ENCODE data around the gene UVSSA. TPM values are rescaled to one million over a fixed set of nuclear protein-coding genes. Genes with fewer than 3 reads are reported as not detected.

Gene UVSSA
- total RNA-seq, 1 donor from 2014 or later = 4.0 TPM

- TF ChIP-seq, protein P1, sequence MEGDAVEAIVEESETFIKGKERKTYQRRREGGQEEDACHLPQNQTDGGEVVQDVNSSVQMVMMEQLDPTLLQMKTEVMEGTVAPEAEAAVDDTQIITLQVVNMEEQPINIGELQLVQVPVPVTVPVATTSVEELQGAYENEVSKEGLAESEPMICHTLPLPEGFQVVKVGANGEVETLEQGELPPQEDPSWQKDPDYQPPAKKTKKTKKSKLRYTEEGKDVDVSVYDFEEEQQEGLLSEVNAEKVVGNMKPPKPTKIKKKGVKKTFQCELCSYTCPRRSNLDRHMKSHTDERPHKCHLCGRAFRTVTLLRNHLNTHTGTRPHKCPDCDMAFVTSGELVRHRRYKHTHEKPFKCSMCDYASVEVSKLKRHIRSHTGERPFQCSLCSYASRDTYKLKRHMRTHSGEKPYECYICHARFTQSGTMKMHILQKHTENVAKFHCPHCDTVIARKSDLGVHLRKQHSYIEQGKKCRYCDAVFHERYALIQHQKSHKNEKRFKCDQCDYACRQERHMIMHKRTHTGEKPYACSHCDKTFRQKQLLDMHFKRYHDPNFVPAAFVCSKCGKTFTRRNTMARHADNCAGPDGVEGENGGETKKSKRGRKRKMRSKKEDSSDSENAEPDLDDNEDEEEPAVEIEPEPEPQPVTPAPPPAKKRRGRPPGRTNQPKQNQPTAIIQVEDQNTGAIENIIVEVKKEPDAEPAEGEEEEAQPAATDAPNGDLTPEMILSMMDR (conservative IDR thresholded peaks at IDR 0.05; ENCODE audit: low read depth, low read length) = no peak
- DNase-seq (ENCODE audit: low read depth) = no peak
- no peak overlapping the region for H3K4me3 ChIP-seq (ENCODE audit: low read depth, low read length)
Measured at GRCh38 chr4:1409491-1410425, 62.8 kb downstream of the UVSSA start.

GRCh38 chr4:1410491-1411325 is 63.7 kb downstream of the UVSSA start:
- H3K4me3 ChIP-seq (ENCODE audit: low read depth, low read length) = no peak overlapping the region
- TF ChIP-seq, protein P1 (conservative IDR thresholded peaks at IDR 0.05; ENCODE audit: low read depth, low read length) = no peak
- DNase-seq (ENCODE audit: low read depth) = no peak

GRCh38 chr4:1411436-1412375 is 64.7 kb downstream of the UVSSA start:
- no peak for DNase-seq (ENCODE audit: low read depth)
- no peak overlapping the region for H3K4me3 ChIP-seq (ENCODE audit: low read depth, low read length)
- TF ChIP-seq, protein P1 (conservative IDR thresholded peaks at IDR 0.05; ENCODE audit: low read depth, low read length) = peak; percentile 4

DNA sequence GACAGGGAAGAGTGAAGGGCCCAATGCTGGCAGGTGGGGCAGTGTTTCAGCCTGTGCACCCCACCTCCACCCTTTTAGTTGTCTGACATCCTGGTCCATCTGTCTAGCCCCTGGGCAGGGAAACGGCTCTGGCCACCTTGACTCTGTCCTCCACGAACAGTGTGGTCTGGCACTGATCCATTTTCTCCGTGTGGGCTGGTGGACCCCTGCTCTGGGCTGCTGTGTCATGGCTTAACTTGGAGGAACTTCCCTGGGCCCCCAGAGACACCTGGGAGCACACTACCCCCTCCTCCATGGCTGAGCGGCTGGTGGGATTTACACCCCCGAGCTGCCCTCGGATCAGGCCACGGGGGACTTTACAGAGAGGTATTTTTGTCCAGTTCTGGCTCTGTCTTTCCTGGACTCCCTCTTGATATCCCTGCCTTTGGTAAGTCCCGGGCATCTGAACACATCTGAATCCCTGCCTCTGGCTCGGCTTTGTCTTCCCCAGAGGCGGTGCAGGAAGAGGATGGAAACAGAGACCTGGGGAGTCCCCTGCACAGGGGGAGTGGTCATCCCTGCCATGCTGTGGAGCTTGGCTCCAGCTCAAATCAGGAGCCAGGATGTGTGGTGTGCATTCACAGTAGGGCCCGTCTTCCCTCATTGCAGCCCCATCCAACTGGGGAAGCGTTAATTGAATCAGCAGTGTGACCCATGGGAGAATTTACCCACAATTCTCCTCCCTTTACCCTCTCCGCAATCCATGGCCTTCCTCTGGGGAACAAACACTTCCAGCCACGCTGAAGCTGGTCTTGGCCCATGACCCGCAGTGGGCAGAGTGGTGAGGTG is 65.6 kb downstream of the UVSSA start:
- DNase-seq (ENCODE audit: low read depth) = no peak
- H3K4me3 ChIP-seq (ENCODE audit: low read depth, low read length) = no peak overlapping the region
- TF ChIP-seq, protein P1 (conservative IDR thresholded peaks at IDR 0.05; ENCODE audit: low read depth, low read length) = no peak

- H3K4me3 ChIP-seq (ENCODE audit: low read depth, low read length) = no peak overlapping the region
- no peak for DNase-seq (ENCODE audit: low read depth)
- TF ChIP-seq, protein P1 (conservative IDR thresholded peaks at IDR 0.05; ENCODE audit: low read depth, low read length) = no peak
Measured at GRCh38 chr4:1413204-1413663, 66.2 kb downstream of the UVSSA start.

All from epithelial cell of proximal tubule (primary cell).